IPS-18c (cell line): ENCODE results near the gene ALG12.

ENCODE experiments used
- H3K4me3 ChIP-seq: 2 replicates; pipeline ENCODE4 v1.7.0; 2013; ENCODE audit warnings: low read depth, mild to moderate bottlenecking, low read length, moderate library complexity; ENCODE audit not compliant: insufficient read depth
- H3K9me3 ChIP-seq: one replicate; pipeline ENCODE4 v1.6.1; 2013; ENCODE audit warnings: mild to moderate bottlenecking, low read length, moderate library complexity; ENCODE audit not compliant: control insufficient read depth, insufficient read depth

Gene ALG12

GRCh38 chr22:49959782-49960158, 41.5 kb upstream of the ALG12 start:
- Histone ChIP-seq H3K9me3 (no peaks in the 10 kb centered on the region), H3K4me3 (peak overlapping the region; percentile 83)

GRCh38 chr22:49958931-49959781, 40.9 kb upstream of the ALG12 start:
- Histone ChIP-seq H3K9me3 (no peaks in the 10 kb centered on the region), H3K4me3 (peak overlapping the region; percentile 83; the same call in 1 of the 2 replicates)

- H3K4me3 ChIP-seq = no peak overlapping the region
Observed at GRCh38 chr22:49958366-49958921, 40.2 kb upstream of the ALG12 start.

DNA sequence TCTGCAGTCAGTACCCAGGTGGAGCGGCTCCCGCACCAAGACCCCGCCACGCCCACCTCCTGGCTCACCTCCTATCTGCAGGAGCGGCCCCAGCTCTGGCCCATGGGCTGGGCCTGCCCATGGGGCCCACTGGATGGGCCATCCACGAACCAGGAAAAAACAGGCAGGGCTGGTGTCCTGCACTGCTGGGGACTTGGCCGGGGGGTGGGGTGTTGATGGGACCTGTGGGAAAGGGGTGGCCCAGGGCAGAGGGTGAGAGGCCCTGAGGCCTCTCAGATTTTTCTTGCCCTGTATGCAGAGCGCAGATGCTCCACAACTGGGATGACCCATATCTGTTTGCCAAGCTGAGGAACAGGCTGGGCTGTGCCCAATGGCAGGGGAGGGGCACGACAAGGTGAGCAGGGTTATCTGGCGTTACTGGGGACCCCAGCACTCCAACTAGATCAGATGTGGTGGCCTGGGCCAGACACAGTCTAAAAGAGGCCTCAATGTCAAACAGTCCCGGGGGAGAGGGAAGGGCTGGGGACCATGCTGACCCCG, 39.7 kb upstream of the ALG12 start:
- Histone ChIP-seq H3K9me3 (peaks cover 1% of the 10 kb centered on the region), H3K4me3 (no peak overlapping the region)

More at GRCh38 chr22:49958366-49958921, 40.2 kb upstream of the ALG12 start:
- H3K9me3 ChIP-seq = no peaks in the 10 kb centered on the region

DNA sequence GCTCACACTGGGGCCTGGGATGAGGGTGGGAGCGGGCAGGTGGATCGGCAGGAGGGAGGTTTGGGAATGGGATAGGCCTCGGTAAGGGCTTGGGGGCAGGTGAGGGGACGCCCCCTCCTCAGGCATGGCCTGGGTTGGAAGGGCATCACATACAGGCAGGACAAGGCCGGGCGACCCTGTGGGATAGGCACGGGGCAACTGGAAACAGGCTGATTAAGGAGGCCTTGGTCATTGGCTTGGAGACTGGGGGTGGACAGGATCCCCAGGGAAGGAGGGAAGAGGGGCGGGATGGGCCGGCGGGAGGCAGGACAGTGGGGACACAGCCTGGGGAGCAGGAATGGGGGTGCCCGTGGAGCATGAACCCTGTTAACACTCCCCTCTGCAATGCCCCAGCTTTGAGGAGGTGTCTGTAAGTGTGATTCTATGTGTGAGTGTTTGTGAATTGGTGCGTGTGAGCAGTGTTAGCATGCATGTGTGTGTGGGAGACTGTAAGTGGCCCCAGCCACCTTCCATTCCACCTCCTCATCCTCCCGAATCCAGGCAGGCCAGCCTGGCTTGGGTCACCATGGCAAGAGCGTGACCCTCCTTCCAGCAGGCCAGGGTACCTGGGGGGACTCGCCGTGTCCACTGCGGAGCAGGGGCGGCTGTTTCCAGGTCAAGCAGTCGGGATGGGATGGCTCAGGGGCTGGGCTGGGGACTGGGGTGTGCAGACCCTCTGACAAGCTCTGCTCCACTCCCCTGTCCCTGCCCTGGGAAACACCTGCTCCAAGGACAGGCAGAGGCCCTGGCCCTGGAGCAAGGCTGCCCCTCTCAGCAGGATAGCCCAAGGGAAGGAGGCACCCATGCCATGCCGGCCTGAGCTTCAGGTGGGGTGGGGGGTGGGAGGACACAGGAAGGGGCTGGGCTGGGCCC, 38.9 kb upstream of the ALG12 start:
- Histone ChIP-seq H3K9me3 (peaks cover 2% of the 10 kb centered on the region), H3K4me3 (no peak overlapping the region)

GRCh38 chr22:49956418-49956770, 38.2 kb upstream of the ALG12 start:
- H3K9me3 ChIP-seq = peaks cover 2% of the 10 kb centered on the region
- no peak overlapping the region for H3K4me3 ChIP-seq

DNA sequence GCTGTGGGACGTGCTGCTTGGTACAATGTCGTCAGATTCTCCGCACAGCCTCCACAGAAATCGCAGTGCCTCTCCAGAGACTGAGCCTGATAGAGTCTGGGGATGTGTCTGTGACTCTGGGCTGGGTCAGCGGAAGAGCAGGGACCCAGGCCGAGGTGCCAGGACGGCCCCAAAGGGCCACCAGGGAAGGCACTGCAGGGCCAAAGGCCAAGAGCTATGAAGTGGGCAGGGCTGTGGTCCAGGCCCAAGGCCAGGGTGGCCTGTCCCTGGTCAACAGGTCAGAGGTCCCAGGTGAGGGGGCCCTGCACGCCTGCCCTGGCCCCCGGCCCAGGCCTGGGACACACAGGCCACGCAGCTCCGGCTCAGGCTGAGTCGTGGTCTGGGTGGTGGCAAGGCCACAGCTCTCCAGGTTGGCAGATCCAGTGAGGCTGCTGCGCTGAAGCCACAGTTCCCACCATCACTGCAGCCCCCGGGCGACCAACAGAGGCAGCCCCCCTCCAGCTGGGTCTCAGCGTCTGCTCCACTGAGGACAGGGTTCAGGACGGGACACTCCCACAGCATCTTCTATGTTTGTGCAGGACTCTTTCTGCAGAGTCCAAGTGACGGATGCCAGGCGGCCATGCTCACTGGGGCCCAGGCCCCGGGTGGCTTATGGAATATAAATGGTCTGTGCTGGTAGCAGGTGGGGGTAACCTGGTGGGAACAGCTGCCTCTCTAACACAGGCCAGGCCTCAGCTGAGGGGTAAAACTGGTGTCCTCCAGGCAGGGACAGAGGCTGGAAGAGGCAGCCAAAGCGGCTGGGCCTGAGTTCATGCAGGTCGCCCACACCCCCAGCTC, 37.6 kb upstream of the ALG12 start:
- Histone ChIP-seq H3K4me3 (no peak overlapping the region), H3K9me3 (peaks cover 2% of the 10 kb centered on the region)

DNA sequence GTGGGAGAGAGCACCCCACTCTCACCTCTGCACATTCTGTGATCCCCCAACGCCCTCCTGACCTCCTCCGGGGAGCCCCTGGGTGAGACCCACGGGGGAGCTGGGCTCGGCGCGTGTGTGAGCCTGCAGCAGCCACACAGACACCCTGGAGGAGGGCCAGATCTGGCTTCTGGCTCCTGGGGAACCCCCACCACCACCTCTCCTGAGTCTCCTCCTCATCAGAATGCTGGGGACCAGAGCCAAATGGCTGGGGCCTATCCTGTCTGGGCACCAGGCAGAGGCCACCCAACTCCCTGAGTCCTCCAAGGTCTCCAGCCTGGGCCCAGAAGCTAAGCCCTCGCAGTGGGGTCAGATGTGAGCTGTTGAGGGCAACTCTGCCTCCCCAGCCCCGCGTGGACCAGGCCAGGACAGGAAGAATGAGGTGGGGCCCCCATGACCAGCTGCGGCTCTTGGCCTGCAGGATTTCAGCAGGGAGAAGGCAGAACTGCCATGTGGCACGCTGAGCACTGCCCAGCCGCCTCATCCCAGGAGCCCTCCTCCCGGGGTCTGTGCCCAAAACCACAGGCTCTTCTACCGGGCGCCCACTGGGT, 36.8 kb upstream of the ALG12 start:
- no peak overlapping the region for H3K4me3 ChIP-seq
- H3K9me3 ChIP-seq = peaks cover 2% of the 10 kb centered on the region

GRCh38 chr22:49954354-49954753, 36.1 kb upstream of the ALG12 start:
- Histone ChIP-seq H3K9me3 (peaks cover 2% of the 10 kb centered on the region), H3K4me3 (no peak overlapping the region)

DNA sequence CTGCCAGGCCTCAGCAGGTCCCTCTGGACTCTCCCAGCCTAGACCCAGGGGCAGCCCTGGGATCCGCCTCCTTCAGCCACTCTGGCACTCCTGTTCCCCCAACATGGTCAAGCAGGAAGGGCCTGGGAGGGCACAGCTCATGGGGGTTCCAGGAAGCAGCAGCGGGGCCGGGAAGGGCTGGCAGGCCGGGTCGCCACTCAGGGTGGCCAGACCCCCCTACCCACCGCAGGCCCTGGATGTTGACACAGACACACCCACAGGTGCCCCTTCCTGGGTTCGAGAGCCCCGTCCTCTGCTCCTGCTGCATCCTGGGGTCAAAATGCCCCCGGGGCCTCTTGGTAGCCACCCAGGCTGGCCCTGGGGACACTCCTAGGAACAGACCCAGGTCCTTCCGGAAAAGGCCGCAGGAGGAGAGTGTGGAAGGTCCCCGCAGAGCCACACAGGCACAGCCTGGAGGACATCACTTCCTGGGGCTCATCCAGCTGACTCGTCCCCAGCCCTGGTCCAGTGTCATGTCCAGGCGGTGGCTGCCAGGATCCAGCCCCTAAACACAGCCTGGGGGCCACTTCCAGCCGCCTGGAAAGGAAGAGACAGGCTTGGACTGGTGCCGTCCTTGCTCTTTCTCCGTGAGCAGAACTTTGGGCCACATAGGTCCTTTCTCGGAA, 35.6 kb upstream of the ALG12 start:
- Histone ChIP-seq H3K4me3 (no peak overlapping the region), H3K9me3 (peaks cover 2% of the 10 kb centered on the region)

DNA sequence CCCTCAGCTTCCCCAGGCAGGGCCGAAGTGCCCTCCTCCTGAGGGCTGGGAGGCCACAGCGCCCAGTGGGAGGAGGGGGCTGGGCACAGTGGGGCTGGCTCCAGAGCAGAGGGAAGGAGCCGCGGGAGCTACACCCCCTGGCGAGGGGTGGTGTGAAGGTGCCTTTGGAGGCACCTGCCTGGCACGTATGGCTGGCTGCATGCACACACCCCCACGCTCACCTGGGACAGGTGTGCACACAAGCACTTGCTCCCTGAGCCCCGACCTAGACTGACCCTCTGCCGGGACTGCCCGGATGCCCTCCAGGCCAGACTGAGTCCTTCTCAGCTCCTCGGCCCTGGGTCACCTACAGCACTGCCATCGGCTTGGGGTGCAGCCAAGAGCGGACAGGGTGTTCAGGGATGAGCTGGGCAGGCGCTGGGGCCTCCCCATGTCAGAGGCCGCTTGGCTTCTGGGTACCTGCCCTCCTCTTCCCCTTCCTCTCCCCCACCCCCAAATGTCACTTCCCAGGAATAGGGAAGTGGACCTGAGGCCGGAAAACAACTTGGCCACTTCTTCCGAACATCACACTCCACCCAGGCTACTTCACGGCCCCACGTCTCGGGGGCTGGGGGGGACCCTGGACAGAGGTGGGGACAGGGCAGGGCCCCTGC, 34.9 kb upstream of the ALG12 start:
- H3K4me3 ChIP-seq = no peak overlapping the region

GRCh38 chr22:49951986-49952896, 34.0 kb upstream of the ALG12 start:
- H3K9me3 ChIP-seq = peaks cover 2% of the 10 kb centered on the region
- no peak overlapping the region for H3K4me3 ChIP-seq

More for the DNA sequence above, 34.9 kb upstream of the ALG12 start:
- peaks cover 2% of the 10 kb centered on the region for H3K9me3 ChIP-seq

- no peak overlapping the region for H3K4me3 ChIP-seq
Observed at GRCh38 chr22:49951678-49951985, 33.4 kb upstream of the ALG12 start.

DNA sequence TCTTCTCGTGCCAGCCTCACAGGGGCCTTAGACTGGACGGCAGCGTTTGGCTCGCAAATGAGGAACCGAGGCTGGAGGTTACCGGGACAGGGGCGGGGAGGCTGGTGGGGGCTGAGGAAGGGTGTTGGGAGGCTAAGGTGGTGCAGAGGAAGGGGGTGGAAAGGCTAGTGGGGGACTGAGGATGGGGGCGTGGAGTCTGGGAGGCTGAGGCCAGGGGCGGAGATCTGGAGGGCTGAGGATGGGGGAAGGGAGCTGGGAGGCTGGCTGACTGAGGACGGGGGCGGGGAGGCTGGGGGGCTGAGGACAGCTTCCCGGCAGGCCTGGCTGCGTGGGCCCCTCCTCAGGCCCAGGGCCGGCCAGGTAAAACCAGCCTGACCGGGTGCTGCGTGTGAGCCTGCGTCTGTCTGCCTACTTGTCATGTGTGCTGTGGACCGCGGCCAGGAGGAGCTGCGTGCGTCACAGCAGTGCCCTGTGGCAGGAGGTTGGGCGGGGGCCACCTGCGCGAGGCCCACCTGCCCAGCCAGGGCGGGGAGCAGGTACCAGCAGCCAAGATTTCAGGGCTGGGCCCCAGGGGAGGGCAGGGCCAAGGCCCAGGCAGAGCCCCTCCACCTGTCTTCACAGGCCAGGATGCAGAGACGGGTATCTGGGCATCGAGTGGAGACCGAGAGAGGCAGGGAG, 32.9 kb upstream of the ALG12 start:
- Histone ChIP-seq H3K9me3 (peaks cover 2% of the 10 kb centered on the region), H3K4me3 (no peak overlapping the region)

More at GRCh38 chr22:49951678-49951985, 33.4 kb upstream of the ALG12 start:
- H3K9me3 ChIP-seq = peaks cover 2% of the 10 kb centered on the region
